Epithelial cell of proximal tubule (primary cell): ENCODE results near the gene TJP3. TPM values are rescaled to one million over a fixed set of nuclear protein-coding genes. Genes with fewer than 3 reads are reported as not detected.

Experiments used
- DNase-seq: peaks from one replicate; pipeline ENCODE4 v3.0.0-alpha.2; 2011; ENCODE audit warnings: low read depth
- H3K4me3 ChIP-seq: 2 replicates; pipeline ENCODE4 v1.5.1; 2011; ENCODE audit warnings: low read depth, mild to moderate bottlenecking, low read length
- CTCF ChIP-seq: conservative IDR thresholded peaks from 2 replicates; pipeline ENCODE4 v1.5.1; 2012; ENCODE audit warnings: low read depth, mild to moderate bottlenecking, low read length
- total RNA-seq: library from RNA; depleted of rRNA; stranded (reverse); fragments of >200 nt; gene quantifications from 2 replicates; pipeline ENCODE4 v1.2.3, GENCODE V29; 2015

TJP3 gene
- total RNA-seq, 1 donor from 2014 or later: 3.8 TPM

GRCh38 chr19:3778104-3778867 is 70.1 kb downstream of the TJP3 start:
- no peak for DNase-seq

GRCh38 chr19:3778899-3779723 is 70.9 kb downstream of the TJP3 start:
- DNase-seq: no peak
- no peak overlapping the region for H3K4me3 ChIP-seq
- TF ChIP-seq CTCF: no peak

More at GRCh38 chr19:3778104-3778867, 70.1 kb downstream of the TJP3 start:
- TF ChIP-seq CTCF: no peak
- no peak overlapping the region for H3K4me3 ChIP-seq

GRCh38 chr19:3780786-3781304 is 72.7 kb downstream of the TJP3 start:
- DNase-seq: no peak
- no peak overlapping the region for H3K4me3 ChIP-seq
- no peak for TF ChIP-seq CTCF

GRCh38 chr19:3781603-3782002 is 73.4 kb downstream of the TJP3 start:
- no peak overlapping the region for H3K4me3 ChIP-seq
- no peak for DNase-seq
- no peak for TF ChIP-seq CTCF

- H3K4me3 ChIP-seq: no peak overlapping the region
- DNase-seq: no peak
- TF ChIP-seq CTCF: no peak
Observed at GRCh38 chr19:3782330-3782729, 74.1 kb downstream of the TJP3 start.

GRCh38 chr19:3782903-3783302 is 74.7 kb downstream of the TJP3 start:
- no peak for DNase-seq
- no peak overlapping the region for H3K4me3 ChIP-seq
- TF ChIP-seq CTCF: no peak
